ENCODE results near the gene PCBP3. TPM values are rescaled to one million over a fixed set of nuclear protein-coding genes. Genes with fewer than 3 reads are reported as not detected.

PCBP3 gene
- total and polyA plus RNA-seq, 2 of the 8 experiments (the other 6 are each of a cell fraction or from before 2014, with no cell fraction given), result 3.5 to 6.3 TPM

DNA sequence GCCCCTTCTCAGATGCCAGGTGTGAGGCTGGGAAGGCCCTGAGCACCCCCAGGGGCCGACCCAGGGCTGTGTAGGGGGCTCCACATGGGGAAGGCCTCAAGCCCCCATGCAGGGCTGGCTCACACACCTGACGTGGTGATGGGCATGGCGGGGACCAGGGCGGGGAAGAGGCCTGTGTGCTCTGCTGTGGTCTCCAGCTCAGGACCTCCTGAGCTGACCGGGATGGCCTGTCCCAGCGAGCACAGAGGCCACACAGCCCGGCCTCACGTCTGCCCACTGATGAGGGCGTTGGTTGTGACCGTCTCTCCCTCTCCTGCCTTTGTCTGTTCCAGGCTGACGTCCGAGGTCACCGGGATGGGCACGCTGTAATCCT lies 297.8 kb downstream of the PCBP3 start:
- H3K79me2 ChIP-seq (ENCODE audit: control insufficient read depth in 1 of 2, insufficient read depth in 2 of 2, low read length in 2 of 2), result no peaks in the 10 kb centered on the region
- FAIRE-seq (no peak), DNase-seq (ENCODE audit: low read depth in 1 of 2, low spot score in 2 of 2) (no peak)
- peaks cover 0 to 3% (median 0%) of the 10 kb centered on the region in 4 experiments; a peak in 1 of 7 replicates for H3K27me3 ChIP-seq (replicated peaks in 1 of 4; ENCODE audit: control insufficient read depth in 3 of 4, extremely low read depth in 1 of 4, insufficient read depth in 3 of 4, low read length in 3 of 4)
- no peaks in the 10 kb centered on the region for H4K20me1 ChIP-seq (replicated peaks in 1 of 2; ENCODE audit: control insufficient read depth in 1 of 2, insufficient read depth in 2 of 2, low read length in 2 of 2)
- no peak overlapping the region for H3K14ac ChIP-seq (ENCODE audit: insufficient read length)
- no peaks in the 10 kb centered on the region for H3K4me1 ChIP-seq (replicated peaks in 1 of 4; ENCODE audit: control insufficient read depth in 3 of 4, insufficient read depth in 4 of 4, low read length in 3 of 4)
- no peak overlapping the region for H2BK120ac ChIP-seq (replicated peaks; ENCODE audit: low read depth, low read length)
- no peaks in the 10 kb centered on the region for H3K36me3 ChIP-seq (ENCODE audit: control insufficient read depth in 2 of 4, insufficient read depth in 4 of 4, low read length in 3 of 4)
- H2AK5ac ChIP-seq (ENCODE audit: low read depth, low read length), result no peak overlapping the region
- 89% methylated on average over 14 of the region's 14 CpGs; no CpG with 5 or more reads in 1 of the 2 experiments for WGBS, 2 experiments (ENCODE audit: extremely low coverage in 1 of 2, insufficient coverage in 1 of 2, insufficient read length in 1 of 2, insufficient replicate concordance in 2 of 2, low coverage in 1 of 2, low lambda C conversion rate in 2 of 2, missing lambda C conversion rate in 1 of 2)
- H2BK12ac ChIP-seq (ENCODE audit: low read depth, low read length), result no peak overlapping the region
- no peak overlapping the region for H3K18ac ChIP-seq (ENCODE audit: extremely low read depth, low read length)
- peaks cover 14 to 45% of the 10 kb centered on the region in 2 experiments for H3K9me3 ChIP-seq (ENCODE audit: insufficient read depth in 2 of 2, low read depth in 1 of 2, low read length in 1 of 2)
- no peak overlapping the region for H3K27ac ChIP-seq (ENCODE audit: low read depth, low read length)
- no peak overlapping the region for H2AFZ ChIP-seq (ENCODE audit: low read length)
- no peaks in the 10 kb centered on the region for H3K23me2 ChIP-seq (ENCODE audit: low read depth, low read length)
- no peak overlapping the region for H3K4me2 ChIP-seq (ENCODE audit: insufficient read depth in 1 of 2, low read depth in 2 of 2, low read length in 2 of 2)
- no peaks in the 10 kb centered on the region for H3K79me1 ChIP-seq (ENCODE audit: low read depth, low read length)
- H4K91ac ChIP-seq (replicated peaks; ENCODE audit: insufficient read length, low read length), result no peak overlapping the region
- ChIA-PET CTCF (ENCODE audit: partially characterized antibody) (no interaction called here), POLR2A (ENCODE audit: partially characterized antibody) (no interaction called here)
- H2BK5ac ChIP-seq (ENCODE audit: low read depth, low read length), result no peak overlapping the region
- no peak overlapping the region for H2BK15ac ChIP-seq (ENCODE audit: low read length)
- no peak overlapping the region for H3K56ac ChIP-seq (replicated peaks; ENCODE audit: insufficient read length, low read depth, low read length)
- no peak overlapping the region for H3K9ac ChIP-seq (replicated peaks in 1 of 4; ENCODE audit: extremely low read depth in 1 of 4, low read depth in 3 of 4, low read length in 3 of 4)
- H3K23ac ChIP-seq (ENCODE audit: insufficient read length), result no peak overlapping the region
- H4K5ac ChIP-seq (ENCODE audit: insufficient read length, low read depth, low read length), result no peak overlapping the region
- H2BK20ac ChIP-seq (ENCODE audit: low read length), result no peak overlapping the region
- no peak overlapping the region for H3K4ac ChIP-seq (replicated peaks; ENCODE audit: insufficient read length, low read depth, low read length)
- no peak overlapping the region for H3K4me3 ChIP-seq (ENCODE audit: extremely low read depth in 1 of 4, insufficient read depth in 2 of 4, low read depth in 3 of 4, low read length in 4 of 4)
- H4K8ac ChIP-seq (ENCODE audit: extremely low read depth, insufficient read depth, low read length), result no peak overlapping the region
- TF ChIP-seq, protein P1, sequence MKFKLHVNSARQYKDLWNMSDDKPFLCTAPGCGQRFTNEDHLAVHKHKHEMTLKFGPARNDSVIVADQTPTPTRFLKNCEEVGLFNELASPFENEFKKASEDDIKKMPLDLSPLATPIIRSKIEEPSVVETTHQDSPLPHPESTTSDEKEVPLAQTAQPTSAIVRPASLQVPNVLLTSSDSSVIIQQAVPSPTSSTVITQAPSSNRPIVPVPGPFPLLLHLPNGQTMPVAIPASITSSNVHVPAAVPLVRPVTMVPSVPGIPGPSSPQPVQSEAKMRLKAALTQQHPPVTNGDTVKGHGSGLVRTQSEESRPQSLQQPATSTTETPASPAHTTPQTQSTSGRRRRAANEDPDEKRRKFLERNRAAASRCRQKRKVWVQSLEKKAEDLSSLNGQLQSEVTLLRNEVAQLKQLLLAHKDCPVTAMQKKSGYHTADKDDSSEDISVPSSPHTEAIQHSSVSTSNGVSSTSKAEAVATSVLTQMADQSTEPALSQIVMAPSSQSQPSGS (IDR thresholded peaks at IDR 0.05; ENCODE audit: low read length), result no peak
- TF ChIP-seq POLR2A (IDR thresholded peaks at IDR 0.05; ENCODE audit: control extremely low read depth in 1 of 2, low read depth in 2 of 2, low read length in 2 of 2), result no peak
- no peak for TF ChIP-seq POU5F1 (IDR thresholded peaks at IDR 0.05; ENCODE audit: low read depth, low read length)
